HG03025 (cell line): ENCODE measurements around the gene MYO5A.

Experiments
- ATAC-seq: cut with Tn5 transposase; IDR thresholded peaks from one replicate; pipeline ENCODE4 v1.9.1; 2021; ENCODE audit warnings: mild to moderate bottlenecking, moderate library complexity; ENCODE audit not compliant: unreplicated experiment, low FRiP score

MYO5A gene

GRCh38 chr15:52278135-52278534 is 250.5 kb downstream of the MYO5A start:
- ATAC-seq = no peak

- ATAC-seq = no peak
Observed at GRCh38 chr15:52277575-52277974, 251.1 kb downstream of the MYO5A start.

GRCh38 chr15:52276256-52276770 is 252.4 kb downstream of the MYO5A start:
- ATAC-seq = no peak

- no peak for ATAC-seq
Observed at GRCh38 chr15:52263563-52264282, 265.0 kb downstream of the MYO5A start.

- no peak for ATAC-seq
Observed at GRCh38 chr15:52262364-52262763, 266.3 kb downstream of the MYO5A start.

GRCh38 chr15:52261498-52262242 is 267.0 kb downstream of the MYO5A start:
- ATAC-seq = peak; percentile 96

- no peak for ATAC-seq
Observed at GRCh38 chr15:52261026-52261425, 267.7 kb downstream of the MYO5A start.

GRCh38 chr15:52259503-52259902 is 269.2 kb downstream of the MYO5A start:
- ATAC-seq = no peak

- no peak for ATAC-seq
Observed at GRCh38 chr15:52258461-52258860, 270.2 kb downstream of the MYO5A start.

- ATAC-seq = no peak
Observed at GRCh38 chr15:52257734-52258062, 271.0 kb downstream of the MYO5A start.
